HT1080 (cell line): ENCODE data around the gene VEPH1. TPM values are rescaled to one million over a fixed set of nuclear protein-coding genes. Genes with fewer than 3 reads are reported as not detected.

Experiments
- DNase-seq: peaks from one replicate; pipeline ENCODE4 v3.0.0-alpha.2; 2015; ENCODE audit warnings: low read depth
- total RNA-seq: library from RNA; depleted of rRNA; stranded (reverse); fragments of >200 nt; shearing (Covaris generic); gene quantifications from 2 replicates; pipeline ENCODE4 v1.2.3, GENCODE V29; 2014

Gene VEPH1
- total RNA-seq, 1 experiment from 2014 or later: 91.1 TPM

DNA sequence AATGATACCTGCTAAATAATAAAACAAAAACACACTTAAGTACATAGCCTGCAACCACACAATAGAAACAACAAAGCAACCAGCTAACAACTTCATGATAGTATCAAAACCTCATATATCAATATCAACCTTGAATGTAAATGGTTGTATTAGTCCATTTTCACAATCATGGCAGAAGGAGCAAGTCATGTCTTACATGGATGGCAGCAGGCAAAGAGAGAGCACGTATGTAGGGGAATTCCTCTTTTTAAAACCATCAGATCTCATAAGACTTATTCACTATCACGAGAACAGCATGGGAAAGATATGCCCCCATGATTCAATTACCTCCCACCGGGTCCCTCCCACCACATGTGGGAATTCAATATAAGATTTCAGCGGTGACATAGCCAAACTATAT is 111.1 kb downstream of the VEPH1 start:
- DNase-seq: no peak

DNA sequence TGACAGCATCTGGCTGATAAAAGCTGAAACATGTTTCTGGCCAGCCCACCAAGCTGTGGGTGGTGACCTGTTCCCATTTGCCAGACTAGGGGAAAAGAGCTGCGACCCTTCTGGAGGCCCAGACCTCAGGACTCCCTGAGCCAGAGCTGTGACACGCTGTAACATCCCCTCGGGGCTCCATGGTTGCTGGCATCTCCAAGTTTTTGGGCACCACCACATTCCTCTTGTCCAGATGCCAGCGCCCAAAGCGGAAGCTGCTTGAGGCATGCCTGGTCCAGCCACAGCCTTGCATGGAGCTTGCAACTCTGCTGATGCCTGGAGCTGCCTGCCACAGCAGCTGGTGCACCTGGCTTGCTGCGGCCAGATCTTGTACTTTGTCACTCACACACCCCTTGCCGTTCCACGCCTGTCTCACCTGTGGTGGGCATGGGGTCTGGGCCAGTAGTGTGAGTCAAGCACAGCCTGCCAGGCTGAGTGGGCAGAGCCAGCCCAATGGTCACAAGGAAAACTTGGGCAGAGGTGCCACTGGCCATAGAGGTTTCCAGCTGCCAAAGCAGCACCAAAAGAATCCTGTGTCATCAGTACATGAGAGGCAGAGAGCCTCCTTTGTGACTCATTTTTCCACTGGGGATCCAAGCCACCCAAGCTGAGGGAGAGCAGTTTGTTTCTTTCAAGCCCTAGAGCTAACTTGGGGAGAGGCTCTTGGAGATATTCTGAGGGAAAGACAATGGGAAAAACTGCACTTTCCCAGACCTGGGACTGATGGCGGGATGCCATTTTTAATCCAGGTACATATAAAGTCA is 112.3 kb downstream of the VEPH1 start:
- DNase-seq: no peak

GRCh38 chr3:157388976-157389375 is 114.2 kb downstream of the VEPH1 start:
- peak; percentile 56 for DNase-seq

GRCh38 chr3:157387708-157388435 is 115.3 kb downstream of the VEPH1 start:
- DNase-seq: no peak

GRCh38 chr3:157384491-157384890 is 118.7 kb downstream of the VEPH1 start:
- no peak for DNase-seq

DNA sequence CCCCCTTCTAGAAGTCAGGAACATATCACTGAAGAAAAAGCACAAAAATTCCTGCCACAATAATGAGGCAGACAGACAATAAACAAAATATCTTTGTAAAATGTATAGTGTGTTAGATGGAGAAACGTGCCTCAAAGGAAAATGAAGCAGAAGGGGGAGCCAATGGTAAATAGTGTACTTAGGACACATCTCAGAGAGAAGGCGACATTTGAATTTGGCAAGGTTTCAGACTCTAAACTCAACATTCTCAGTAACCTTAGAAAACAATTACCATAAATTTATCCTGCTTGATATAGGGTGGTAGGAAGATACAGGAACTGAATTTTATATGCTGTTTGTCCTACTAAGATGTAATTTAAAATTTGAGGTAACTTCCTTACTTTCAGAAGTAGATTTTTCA is 119.2 kb downstream of the VEPH1 start:
- no peak for DNase-seq

- no peak for DNase-seq
These were observed 121.6 kb downstream of the VEPH1 start for GRCh38 chr3:157381606-157382005.

- no peak for DNase-seq
These were observed 123.6 kb downstream of the VEPH1 start for GRCh38 chr3:157379525-157380140.

- DNase-seq: no peak
These were observed 126.5 kb downstream of the VEPH1 start for GRCh38 chr3:157376603-157377300.

- DNase-seq: no peak
These were observed 127.8 kb downstream of the VEPH1 start for GRCh38 chr3:157375342-157375986.

DNA sequence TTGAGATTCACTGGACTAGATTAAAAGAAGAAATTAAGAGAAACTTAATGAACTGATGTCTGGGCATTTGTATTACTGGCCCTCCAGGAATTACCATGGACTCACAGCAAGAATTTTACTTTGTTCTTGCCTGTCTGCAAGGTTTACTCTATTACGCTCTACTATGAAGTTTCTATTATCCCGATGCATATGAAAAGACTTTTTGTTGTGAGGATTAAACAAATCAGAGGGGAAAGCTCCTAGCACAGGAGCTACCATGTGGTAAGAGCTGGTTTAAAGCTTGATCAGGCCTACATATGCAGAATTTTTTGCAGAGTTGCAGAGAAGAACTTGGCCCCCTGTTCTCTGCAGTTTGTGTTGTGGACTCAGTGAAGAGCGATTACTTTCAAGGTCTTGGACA is 128.3 kb downstream of the VEPH1 start:
- no peak for DNase-seq

DNA sequence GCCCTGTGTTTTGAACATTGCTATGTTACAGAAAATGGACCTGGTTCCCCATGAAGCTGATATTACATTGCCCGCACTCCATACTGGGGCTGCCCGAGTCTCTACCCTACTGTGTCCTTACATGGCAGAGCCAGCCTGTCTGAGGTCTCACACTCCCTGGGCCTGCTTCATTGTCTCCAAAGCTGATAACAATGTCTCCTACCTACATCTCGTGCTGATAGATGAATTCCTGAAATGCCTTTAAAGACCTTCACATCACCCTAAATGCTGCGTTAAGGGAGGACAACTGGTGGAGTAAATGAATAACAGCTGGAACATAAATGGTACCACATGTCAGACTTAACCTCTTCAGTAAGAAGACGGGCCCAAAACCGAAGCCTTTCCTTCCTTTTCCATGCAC is 129.4 kb downstream of the VEPH1 start:
- DNase-seq: no peak

DNA sequence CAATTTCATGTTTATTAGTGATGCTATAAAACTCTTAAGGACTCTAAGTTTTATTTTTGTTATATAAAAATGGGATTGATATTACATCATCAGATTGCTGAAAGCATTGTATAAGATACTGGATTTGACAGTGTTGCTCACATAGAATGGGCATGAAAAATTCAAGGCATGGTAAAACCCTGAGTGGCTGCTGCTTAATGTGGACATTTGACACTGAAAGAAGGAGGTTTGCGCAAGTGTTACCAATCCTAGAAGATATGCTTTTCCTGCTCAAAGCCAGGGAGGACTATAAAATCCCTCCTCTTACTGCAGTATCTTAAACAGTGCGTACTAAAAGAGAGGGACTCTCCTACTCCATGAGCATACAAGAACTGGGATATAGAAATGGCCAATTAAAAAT is 132.3 kb downstream of the VEPH1 start:
- no peak for DNase-seq

DNA sequence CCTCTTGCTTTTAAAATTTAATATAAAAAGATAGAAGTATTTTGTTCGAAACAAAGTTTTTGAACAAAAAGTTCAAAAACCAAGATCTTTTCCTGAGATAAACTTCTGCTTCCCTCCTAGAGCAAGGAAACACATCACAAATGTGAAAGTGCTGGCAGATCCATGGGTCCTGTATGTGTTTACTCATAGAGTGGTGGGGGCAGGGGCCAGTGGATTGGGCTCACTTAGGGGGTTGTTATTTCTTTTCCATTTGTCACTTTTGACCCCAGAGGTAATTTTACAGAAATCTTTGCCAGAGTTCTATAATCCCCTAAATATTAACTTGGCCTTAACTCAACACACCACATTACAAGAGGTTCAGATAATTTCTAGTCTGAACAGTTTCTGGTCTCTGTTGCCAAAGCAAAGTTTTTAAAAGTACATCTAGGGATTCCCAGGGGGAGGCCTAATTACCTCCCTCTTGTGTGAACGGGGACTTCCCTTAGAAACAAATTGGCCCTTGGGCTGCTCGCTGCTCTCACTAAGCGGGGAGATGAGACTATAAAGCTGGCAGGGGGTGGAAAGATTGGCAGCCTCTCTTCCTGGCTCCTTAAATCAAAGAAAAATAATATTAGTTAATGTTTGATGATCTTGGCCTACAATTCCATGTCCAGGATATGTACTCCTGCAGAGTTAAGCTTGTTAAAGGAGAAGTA is 133.3 kb downstream of the VEPH1 start:
- no peak for DNase-seq

GRCh38 chr3:157368171-157368570 is 135.0 kb downstream of the VEPH1 start:
- no peak for DNase-seq

GRCh38 chr3:157363393-157363792 is 139.8 kb downstream of the VEPH1 start:
- DNase-seq: no peak

DNA sequence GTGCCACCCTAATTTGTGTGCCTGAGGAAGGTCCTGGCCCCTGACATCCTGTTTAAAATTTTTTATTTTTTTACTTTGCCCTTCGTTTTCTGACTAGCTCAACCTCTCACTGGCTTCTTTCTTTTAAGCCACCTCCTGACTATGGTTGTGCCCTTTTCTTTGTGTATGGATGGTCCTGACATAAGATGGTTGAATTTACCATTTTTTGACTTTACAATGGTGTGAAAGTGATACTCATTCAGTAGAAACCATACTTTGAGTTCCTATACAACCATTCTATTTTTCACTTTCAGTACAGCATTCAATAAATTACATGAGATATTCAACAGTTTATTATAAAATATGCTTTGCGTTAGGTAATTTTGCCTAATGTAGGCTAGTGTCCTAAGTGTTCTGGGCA is 140.9 kb downstream of the VEPH1 start:
- no peak for DNase-seq

GRCh38 chr3:157360044-157360443 is 143.2 kb downstream of the VEPH1 start:
- DNase-seq: peak; percentile 97

DNA sequence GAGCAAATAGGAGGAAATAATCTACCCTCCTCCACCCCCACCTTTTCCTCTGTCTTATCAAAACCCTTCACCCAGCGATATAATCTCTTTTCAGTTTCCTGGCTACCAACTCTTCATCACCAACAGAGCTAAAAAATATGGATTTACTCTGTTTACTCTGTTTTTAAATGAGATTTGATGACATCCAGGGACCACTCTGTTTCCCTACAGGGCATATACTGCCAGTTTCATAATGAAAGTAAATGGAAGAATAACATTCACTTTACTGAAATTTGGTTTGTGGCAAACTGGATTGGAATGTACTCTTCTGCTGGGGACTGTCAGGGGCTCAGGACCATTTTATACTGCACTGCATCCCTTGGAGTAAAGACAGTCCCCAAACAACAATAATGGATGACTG is 146.7 kb downstream of the VEPH1 start:
- no peak for DNase-seq

DNA sequence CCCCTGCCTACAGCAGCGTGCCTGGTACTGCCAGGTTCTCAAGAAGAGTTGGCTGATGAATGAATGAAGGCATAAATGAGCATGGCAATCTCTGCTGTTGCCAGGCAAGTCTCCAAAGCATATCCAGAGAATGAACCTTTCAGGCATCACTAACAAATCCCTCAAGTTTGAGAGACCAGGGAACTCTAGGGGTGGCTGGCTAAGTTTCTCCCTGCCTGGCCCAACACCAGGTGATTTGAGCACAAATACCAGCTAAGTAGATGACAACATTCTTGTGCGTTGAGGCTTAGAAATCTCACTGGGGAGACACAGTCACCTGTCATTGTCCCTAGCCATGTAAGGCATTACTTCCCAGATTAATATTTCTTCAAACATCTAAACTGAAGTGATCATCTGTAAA is 147.9 kb downstream of the VEPH1 start:
- no peak for DNase-seq

GRCh38 chr3:157354722-157355121 is 148.5 kb downstream of the VEPH1 start:
- DNase-seq: peak; percentile 17
